Cardiac fibroblast (primary cell): ENCODE results near the gene TFEB.

Experiments used
- DNase-seq, 2 donors: peaks; one replicate each; pipeline versions ENCODE4 v3.0.0 to v3.0.0-alpha.2; 2010; ENCODE audit warnings: low read depth in 2 of 2
- H3K4me3 ChIP-seq, 2 donors: replicated peaks in 1 of 2; 1 replicate in 1 of 2; 2 replicates in 1 of 2; pipeline ENCODE4 v1.5.1; 2011; ENCODE audit warnings: low read depth in 2 of 2, low read length in 2 of 2, mild to moderate bottlenecking in 2 of 2, moderate library complexity in 1 of 2
- CTCF ChIP-seq: IDR thresholded peaks from one replicate; pipeline ENCODE4 v1.5.1; 2011; ENCODE audit warnings: low read depth, mild to moderate bottlenecking, low read length, inconsistent platforms

The TFEB gene

GRCh38 chr6:41736800-41737555 lies 1.6 kb upstream of the TFEB start:
- H3K4me3 ChIP-seq: no peak overlapping the region
- TF ChIP-seq CTCF: no peak
- DNase-seq: no peak

- TF ChIP-seq CTCF: no peak
- H3K4me3 ChIP-seq: no peak overlapping the region
- DNase-seq: peak in 1 of 2 donors; percentile 10
Measured at GRCh38 chr6:41736186-41736733, 852 bp upstream of the TFEB start.

GRCh38 chr6:41734666-41735426 lies 562 bp downstream of the TFEB start:
- TF ChIP-seq CTCF: no peak
- DNase-seq: peak; percentile 75 to 82

GRCh38 chr6:41733707-41734665 lies 1.4 kb downstream of the TFEB start:
- peak; percentile 63 to 78 for DNase-seq
- peak overlapping the region; percentile 76 to 82 for H3K4me3 ChIP-seq
- no peak for TF ChIP-seq CTCF

More at GRCh38 chr6:41734666-41735426, 562 bp downstream of the TFEB start:
- H3K4me3 ChIP-seq: peak overlapping the region; percentile 76 to 82

GRCh38 chr6:41733360-41733706 lies 2.1 kb downstream of the TFEB start:
- peak overlapping the region; percentile 51 to 82 for H3K4me3 ChIP-seq
- TF ChIP-seq CTCF: no peak
- no peak for DNase-seq
